Measurements from ENCODE around the gene ADGRF3.
"Not testable (repeated sequence)": the region's sequence is repeated elsewhere in the genome, so short reads cannot be mapped to it uniquely, and the experiment has no call there.

Gene ADGRF3

GRCh38 chr2:26276484-26277227, 69.9 kb downstream of the ADGRF3 start:
- no peak for DNase-seq

- no peak for DNase-seq
Observed at GRCh38 chr2:26274058-26274613, 72.5 kb downstream of the ADGRF3 start.

DNA sequence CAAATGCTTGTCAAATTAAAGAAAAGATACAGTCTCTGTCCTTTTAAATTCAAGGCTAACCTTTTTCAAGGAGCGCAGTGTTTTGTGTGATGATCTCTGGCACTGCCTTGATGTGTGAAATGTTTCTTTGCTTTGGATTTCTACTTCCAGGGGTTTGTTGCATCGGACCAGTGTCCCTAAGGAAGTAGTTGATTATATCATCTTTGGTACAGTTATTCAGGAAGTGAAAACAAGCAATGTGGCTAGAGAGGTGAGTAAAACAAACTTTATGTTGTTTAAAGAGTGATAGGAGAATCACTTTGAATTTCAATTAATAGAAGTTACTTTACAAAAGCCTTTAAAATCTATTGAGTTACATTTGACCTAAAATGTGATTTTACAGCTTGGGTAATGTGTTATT, 73.1 kb downstream of the ADGRF3 start:
- DNase-seq: no peak

DNA sequence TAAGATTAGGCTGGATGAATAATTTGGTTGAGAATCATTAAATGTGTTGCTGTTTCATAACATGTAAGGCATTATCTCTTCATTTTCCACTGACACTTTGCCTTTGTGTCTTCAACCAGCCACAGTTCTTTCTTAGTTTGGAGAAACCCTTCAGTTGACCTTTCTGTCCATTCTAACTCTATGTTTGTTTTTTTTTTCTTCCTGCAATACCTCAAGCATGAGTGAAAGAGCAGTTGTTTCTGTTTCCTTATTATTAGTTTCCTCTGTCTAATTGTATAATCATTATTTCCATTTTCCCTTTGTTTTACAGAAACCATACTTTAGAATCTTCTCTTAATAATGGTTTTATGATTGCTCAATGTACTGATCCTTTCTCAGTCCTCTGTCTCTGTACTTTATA, 76.2 kb downstream of the ADGRF3 start:
- no peak for DNase-seq

GRCh38 chr2:26269571-26270158, 76.9 kb downstream of the ADGRF3 start:
- no peak for DNase-seq

DNA sequence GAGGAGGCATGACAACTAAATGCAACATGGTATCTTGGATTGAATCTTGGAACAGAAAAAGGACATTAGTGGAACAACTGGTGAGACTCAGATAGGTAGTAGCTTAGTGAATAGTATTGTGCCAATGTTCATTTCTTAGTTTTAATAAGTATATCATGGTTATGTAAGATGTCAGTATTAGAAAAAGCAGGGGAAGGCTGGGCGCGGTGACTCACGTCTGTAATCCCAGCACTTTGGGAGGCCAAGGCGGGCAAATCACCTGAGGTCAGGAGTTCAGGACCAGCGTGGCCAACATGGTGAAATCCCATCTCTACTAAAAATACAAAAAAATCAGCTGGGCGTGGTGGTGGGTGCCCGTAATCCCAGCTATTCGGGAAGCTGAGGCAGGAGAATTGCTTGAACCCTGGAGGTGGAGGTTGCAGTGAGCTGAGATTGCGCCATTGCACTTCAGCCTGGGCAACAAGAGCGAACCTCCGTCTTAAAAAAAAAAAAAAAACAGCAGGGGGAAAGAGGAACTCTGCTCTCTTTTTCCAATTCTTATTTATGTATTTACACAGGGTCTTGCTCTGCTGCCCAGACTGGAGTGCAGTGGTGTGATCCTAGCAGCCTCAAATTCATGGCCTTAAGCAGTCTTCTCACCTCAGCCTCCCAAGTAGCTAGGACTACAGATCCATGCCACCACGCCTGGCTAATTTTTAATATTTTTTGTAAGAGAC, 77.8 kb downstream of the ADGRF3 start:
- not testable (repeated sequence) for DNase-seq

DNA sequence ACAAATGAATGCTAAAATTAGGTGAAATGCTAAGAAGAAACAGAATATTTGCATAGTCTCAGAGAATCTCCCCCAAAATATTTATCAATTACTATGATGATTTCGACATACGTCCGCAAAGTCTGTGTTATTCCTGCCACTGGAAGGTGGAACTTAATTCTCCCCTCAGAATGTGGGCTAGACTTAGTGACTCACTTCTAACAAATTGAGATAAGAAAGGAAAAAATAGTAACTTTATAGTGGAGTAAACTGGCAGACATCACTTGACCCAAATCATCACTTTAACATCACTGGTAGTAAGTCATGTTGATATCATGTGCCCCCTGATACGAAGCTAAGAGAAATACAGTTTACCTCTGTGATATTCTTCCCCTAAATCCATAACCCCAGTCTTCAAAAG, 78.4 kb downstream of the ADGRF3 start:
- no peak for DNase-seq

DNA sequence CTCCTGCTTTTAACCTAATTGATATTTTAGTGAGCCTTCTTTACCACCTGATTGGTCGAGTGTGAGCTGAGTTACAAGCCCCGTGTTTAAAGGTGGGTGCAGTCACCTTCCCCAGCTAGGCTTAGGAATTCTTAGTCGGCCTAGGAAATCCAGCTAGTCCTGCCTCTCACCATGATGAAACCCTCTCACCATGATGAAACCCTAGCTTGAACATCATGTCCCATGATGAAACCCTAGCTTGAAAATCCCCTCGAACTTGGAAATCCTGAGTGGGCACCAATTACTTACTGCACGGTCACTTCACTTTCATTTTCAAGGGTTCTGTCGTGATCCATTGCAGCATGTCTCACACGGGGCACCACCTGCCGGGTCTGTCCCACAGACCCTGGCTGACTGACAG, 87.8 kb downstream of the ADGRF3 start:
- not testable (repeated sequence) for DNase-seq
